GM21360 (cell line): ENCODE data around the gene KMO.

ENCODE experiments used
- ATAC-seq: cut with Tn5 transposase; IDR thresholded peaks from one replicate; pipeline ENCODE4 v1.9.1; 2021; ENCODE audit warnings: mild to moderate bottlenecking, moderate library complexity; ENCODE audit not compliant: unreplicated experiment

KMO gene

DNA sequence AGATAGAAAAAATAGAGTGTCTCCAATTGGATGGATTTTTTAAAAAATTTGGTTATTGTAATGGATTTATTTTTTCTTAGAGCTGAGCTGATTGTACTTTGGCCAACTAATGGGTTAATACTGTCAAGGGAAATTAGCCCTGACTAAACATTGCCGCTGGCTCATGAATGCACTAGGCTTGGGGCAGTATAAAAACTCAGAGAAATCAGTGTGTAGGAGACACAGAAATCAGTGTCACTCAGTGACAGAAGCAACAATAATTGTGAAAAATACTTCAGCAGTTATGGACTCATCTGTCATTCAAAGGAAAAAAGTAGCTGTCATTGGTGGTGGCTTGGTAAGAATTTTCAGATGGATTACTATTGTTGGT, at the start of gene KMO:
Gene KMO, plus strand, starts transcription at position 217 of the 370 bp plus-strand sequence. Its CDS starts 67 bp downstream, at position 284.
- peak; percentile 19 for ATAC-seq

DNA sequence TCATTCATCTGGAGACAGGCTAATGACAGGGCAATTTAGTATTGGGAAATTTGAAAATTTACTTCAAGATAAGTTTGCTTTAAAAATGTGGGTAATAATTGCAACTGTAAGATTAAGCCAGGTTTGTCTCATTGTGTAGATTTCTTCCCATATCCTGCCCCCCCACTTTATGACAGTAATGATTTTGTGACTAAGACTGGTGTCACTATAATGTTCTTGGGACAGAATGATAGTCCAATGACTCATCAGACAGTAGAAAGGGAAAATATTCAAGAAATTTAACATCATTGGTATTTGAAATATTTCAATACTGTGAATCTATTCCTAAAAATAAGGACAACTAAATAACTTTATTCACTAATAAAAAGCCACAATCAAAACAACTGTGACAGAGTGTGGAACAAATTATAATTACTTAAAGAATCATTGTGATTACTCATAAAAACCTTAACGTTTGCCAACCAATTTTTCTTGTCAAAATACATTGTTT, 49.4 kb upstream of the KMO start:
- no peak for ATAC-seq

DNA sequence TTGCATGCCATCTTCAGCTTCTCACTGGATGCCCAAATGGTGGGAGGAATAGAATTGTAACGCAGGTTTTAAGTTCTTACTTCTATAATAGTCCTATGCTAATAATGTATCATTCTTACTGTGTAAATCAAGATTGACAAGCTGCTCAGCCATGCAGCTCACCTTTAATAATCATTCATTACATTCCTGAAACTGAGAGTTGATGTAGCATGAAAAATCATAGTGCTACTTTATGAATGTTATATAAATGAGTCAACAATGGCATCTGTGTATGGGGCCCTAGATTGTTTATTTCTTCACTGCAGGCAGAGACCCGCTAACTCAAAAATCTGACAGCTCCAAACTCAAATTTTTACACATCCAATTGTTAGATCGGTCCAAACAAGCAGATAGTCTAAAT, 47.0 kb upstream of the KMO start:
- ATAC-seq, result peak; percentile 69

DNA sequence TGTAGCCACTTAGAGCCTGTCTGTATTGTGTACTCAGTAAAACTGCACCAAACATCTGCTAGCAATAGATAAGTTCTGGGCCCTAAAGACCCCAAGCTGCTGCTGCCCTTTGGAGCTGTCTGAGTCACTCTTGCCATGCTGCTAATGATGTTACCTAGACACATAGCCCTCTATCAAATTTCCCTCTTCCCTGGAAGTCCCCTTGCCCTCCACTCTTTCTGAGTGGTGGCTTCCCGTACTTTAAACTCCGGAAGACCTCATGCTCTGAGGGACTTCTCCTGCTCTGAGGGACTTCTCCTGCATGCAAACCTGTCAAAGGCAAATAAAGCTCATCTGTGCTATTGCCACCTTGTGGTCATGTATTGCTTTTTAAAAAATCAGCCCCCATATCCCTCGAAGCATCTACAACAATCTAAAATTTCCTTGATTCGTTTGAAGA, 46.6 kb upstream of the KMO start:
- peak; percentile 63 for ATAC-seq

DNA sequence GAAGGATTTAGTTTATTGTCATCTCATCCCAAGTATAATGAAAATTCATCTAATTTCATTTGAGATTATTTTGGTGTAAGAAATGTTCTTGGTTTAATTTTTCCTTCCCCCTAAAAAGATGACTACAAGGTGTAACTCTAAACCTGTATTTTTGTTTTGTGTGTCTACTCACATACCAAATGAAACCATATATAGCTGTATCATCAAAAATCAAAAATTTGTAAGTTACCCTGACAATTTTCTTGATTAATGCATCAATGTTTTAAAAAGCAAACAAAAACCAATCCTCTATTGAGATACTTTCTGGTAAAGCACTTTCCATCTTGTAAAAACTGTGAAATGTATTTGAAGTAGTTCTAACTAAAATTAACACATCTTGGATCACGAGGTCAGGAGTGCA, 43.4 kb upstream of the KMO start:
- no peak for ATAC-seq

DNA sequence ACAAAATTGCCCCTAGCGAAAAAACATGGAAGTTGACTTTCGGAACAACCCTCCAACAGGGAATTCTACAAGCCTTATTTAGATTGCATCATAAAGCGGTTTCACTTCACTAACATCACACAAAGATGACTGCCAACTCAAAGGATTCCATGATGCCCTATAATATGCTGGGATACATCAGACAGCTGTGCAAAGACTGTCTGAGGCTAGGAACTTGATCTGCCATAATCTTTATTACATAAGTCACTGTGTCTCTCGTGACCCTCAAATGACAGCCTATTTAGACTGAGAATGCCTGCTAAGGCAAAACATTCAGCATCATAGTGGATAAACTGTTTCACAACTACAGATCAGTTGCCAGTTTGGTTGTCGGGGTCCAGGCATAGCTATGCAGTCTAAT, 36.4 kb upstream of the KMO start:
- no peak for ATAC-seq

DNA sequence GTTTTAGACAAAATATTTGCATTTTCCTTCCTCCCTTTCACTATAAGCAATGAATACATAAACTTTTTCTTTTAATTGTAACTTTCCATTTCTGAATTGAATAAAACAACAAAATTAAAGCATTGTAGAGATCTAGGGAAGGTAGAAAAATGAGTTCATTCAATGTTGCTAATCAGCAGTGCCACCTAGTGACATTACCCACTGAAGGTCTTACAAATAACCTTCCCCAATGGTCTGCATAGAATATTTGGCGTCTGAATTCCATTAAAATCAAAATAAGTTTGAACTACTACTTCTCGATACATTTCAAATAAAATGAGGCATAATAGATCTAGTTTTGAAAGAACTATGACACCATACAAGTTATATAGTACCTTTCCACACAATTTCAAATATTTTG, 32.3 kb upstream of the KMO start:
- ATAC-seq, result no peak

DNA sequence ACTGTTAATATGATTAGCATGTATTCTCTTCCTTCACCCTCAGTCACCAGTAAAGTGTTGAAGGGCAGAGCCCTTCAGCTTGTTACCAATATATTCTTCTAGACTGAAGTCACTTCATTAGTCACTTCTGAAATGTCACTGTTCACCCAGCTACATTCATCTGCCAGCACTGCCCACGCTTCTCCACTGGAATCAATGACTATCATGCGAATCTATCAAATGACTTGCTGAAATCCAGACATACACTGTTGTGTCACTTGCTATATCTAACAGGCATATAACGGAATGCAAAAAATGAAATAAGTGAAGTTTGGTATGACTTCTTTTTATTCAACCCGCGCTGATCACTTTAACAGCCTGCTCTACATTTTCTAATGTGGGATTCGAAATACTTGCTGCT, 28.7 kb upstream of the KMO start:
- no peak for ATAC-seq

DNA sequence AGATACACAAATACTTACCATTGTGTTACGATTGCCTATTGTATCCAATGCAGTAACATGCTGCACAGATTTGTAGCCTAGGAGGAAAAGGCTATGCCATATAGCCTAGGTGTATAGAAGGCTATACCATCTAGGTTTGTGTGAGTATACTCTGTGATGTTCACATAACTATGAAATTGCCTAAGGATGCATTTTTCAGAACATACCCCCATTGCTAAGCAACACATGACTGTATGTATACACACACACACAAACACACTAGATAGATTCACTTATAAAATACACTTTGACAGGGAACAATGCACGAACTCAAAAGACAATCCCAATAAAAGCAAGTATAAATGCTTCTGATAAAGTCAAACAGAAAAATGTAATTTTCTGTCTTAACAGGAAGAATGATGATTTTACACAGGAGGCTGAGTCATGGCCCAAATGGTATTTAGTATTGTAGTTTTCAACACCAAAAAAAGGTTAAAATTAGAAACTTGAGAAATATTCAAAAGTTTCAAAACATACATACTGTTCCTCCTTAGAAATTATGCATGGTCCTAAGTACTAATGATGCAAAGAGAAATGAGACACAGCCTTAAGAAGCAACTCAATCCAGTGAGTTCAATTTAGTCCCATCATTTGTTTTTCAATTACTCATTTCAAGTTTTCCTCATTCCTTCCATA, 24.9 kb upstream of the KMO start:
- no peak for ATAC-seq

DNA sequence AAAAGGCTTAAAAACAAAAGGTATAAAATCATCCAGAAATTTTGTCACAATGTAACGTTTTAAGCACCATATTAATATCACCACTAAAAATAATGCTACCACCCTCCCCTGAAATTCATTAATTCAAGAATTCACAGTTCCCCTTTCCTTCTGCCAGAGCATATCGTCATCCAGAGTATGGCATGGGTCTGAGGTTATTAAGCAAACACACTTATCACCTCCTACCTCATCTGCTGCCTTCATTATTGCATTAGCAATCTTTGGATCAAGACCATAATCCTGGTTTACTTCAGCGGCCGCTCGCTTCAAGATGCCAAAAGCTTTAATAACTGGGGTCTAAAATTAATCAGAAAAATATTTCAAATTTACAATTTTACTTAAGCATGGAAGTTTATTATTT, 18.8 kb upstream of the KMO start:
- ATAC-seq, result no peak

DNA sequence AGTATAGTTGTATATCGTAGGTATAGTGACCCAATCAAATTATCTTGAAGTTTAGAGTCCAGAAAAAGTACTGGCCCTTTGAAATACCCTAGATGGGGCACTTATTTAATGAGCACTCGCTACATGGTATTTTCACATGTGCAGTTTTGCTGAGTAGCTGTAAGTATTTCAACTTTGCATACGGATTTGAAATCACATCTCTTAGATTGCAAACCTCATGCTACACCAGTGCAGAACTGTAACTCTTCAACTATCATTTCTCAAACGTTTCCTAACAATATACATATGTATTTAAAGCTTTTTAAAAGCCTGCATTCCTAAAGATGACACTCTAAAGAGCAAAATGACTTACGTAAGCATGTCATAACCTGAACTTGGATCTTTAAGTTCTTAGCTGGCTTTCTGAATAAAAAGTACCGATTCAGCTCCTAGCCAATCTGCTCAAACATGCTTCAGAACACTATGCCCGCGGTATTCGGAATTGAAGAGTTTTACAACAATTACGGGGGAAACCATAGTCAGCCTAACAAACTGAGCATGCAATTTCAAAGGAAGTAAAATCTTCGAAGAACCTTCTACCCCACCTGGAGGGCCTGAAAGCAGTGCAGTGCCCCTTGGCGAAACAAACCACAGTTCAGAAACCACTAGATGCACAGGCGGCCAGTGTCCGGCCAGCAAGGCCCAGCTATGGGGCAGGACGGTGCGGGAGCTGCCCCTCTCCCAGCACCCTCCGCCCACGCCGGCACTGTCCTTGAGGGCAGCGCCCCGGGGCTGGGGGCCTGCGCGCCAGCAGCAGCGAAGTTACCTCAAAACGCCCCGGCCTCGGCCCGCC, 13.5 kb upstream of the KMO start:
- ATAC-seq, result peak; percentile 34

DNA sequence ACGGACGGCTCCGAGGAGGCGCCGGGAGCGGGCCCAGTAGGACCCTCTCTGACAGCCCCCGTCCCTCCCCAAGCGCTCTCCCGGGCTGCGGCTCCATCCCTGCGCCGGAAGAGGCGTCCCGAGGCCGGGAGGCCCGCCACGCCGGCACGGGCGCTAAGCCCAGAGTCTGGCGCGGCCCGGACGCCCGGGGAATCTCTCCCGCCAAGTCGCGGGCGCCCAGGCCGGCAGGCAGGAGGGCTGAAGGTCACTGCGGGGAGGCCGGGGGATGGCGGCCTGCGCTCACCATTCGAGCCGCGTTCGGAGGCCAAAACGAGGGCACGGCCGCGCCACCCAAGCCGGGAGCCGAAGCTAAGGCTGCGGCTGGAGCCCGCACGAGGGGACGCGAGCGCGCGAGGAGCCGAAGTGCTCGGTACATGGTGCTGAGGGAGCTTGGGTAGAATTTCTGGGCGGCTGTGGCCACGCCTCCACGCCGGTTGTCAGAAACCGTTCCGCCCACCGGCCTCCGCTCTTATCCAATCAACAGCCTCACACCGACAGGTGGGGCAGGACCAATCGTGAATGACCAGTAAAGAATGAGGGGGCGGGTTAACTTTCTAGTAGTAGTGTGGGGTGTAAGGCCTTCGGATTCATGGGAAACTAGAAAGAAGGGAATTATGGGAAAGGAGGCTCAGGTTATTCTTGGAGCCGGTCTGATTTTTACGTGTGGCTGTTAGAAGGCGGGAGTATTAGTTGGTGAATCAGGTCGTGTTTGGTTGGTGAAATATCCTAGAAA, 12.7 kb upstream of the KMO start, which contains the start of gene FH:
Gene FH, minus strand, starts transcription at position 448 of the 772 bp plus-strand sequence. Its CDS starts 33 bp downstream, at position 415.
- ATAC-seq, result peak; percentile 98

DNA sequence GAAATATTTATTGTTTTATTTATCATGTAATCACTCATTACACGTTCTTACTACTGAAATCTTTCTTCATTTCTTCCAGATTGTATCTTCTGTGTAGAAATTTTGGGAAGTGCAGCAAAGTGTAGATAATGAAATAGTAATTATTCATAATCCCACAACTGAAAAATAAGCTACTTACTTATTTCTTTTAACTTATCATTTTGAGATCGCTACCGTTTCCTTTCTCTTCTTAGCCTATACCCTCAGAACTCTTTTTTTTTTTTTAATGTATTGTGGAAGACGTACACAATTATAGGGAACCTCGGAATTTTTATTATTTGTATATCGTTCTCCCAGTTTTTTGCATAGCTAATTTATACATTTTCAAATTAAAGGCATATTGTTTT, 12.1 kb upstream of the KMO start:
- ATAC-seq, result no peak

DNA sequence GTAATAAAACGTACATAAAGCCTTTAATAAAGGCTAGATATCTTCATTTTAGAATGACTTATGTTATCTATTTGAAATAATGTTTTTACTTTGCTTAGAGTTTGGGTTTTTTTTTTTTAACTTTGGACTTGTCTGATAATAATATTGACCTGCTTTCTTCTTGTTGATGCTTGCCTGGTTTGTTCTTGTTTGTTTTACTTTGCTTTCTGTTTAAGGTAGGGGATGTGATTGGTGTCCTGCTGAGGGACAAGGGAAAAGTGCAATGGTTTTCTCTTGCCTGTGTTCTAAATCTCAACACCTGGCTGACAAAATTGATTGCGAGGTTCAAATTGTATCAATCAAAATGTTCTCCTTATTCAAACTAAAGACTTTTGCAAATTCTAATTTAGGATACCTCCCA, 10.5 kb upstream of the KMO start:
- no peak for ATAC-seq

DNA sequence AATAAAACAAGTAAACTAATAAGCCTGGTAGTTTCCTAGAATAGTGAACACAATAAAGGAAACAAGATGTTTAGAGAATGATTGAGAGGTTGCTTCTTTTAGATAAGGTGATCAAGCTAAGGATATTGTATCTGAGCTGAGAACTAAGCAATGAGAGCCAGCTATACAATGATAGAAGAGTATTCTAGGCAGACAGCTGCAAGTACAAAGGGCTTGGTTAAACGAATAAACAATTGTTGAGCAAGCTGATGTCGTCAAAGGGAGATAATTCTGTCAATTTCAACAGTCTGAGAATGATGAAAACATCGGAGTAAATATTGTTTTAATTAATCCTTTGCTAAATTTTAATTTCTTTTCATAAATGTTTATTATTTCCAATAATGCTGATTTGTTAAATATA, 7.2 kb upstream of the KMO start:
- ATAC-seq, result no peak

DNA sequence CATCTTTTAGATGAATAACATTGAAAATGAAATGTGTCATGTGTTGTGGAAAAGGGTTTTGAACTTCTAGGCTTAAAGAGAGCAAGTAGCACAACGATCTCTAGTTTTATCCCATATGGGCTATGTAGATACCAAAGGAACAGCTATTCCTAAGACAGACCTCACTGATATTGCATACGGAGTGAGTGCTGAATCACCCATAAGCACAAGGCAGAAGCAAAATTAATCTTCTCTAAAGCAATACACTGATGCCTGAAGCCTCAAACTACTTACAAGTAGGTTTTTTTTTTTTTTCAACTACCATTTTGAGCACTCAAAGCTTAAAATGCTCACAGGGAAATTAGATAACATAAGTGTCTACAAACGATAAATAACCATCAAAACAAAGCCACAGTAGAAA, 5.0 kb upstream of the KMO start:
- ATAC-seq, result no peak

DNA sequence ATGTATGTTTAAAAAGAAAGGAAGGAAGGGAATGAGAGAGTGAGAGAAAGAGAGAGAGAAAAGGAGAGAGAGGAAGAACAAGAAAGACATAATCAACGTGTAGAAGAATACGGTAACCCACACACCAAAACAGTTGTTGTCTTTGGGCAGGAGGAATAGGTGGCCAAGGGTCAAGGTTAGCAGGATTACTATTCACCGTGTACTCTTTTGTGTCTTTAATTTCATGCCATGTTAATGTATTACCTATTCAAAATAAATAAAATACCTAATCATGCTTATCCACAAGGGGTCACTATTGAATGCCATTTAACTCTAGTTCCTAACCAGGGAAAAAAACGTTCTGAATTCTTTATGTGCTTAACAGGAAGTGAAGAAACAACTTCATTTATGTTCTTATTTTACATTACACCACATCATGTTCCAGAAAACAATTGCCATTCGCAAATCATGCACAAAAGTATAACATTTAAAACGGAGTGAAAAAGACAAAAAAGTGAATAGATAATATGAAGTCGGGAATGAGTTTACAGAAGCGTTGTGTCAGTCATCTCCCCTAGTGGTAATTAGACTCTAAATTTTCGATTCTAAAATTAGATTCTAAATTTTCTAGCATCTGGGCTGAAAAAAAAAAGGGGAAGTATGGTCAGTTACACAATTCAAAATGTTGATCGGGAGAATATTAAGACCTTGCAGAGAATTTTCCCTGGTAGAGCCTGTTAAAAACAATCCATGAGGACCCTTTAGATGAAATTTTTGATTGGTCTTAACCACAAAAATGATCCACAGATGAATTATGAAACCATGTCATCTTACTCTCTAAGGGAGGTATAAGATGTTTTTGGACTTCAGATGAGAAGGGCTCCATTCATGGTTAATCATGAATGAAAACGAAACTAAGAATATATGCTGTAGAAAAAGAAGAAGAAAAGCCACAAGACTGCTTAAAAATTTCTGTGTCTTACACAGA, 700 bp upstream of the KMO start:
- ATAC-seq, result peak; percentile 62

DNA sequence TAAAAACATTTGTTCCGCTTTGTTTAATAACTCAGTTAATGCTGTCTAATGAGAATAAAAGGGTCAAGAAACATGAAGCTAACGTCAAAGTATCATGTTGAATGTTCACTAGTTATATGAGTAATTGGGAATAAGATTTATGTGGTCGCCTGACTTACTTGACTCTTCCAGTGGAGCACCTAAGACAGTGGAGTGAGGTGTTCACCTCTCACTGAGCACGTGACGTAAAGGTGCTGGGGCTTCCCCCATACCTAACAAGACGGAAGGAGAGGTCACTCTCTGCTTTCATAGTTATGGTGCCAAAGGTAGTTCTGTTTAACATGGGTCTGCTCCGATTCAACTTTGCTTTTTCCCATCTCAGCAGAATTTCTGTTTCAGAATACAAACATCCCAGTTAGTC, 686 bp downstream of the KMO start:
- peak; percentile 67 for ATAC-seq

DNA sequence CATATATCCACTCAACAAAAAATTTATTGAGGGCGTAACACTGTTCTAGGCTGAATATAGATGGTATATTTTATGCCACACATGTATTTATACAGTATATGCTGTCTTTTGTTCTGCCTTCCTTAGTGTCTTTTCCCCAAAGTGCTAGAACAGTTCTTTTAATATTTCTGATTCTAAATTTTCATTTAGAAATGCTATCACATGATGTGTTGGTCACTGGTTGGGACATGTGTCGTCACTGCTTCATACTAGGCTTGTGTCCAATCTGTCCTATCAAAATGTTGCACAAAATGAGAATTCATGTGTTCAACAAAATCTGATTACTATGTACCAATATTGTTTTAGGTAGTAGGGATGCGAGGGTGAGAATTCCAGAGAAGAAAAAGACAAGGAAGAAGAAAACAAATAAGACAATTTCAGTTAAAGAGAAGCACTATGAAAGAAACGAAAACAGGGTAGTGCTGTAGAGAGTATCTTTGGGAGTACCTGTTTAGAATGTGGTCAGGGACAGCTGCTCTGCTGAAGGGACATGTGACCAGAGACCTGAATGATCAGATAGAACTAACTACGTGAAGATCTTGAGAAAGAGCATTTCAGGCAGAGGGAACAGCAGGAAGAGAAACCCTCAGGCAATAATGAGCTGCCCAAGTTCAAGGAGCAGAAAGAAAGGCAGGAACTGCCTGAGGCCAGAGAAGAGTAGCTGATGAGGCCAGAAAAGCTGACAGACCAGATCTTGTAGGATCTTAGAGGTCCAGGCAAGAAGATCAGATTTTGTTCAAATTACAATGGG, 1.3 kb downstream of the KMO start:
- peak; percentile 35 for ATAC-seq
